Calu3 (cell line): ENCODE data around the gene LURAP1L. TPM values are rescaled to one million over a fixed set of nuclear protein-coding genes. Genes with fewer than 3 reads are reported as not detected.

Experiments
- BruUV-seq: library from RNA; stranded (reverse); fragments of 400-500 nt; replicated peaks from 2 replicates; lab custom pipeline; 2021; lab: Mats Ljungman, UMichigan
- CTCF ChIA-PET: fragments of 300-600 bp; sonication (Branson Sonifier 250); formaldehyde crosslinking; loops from one replicate; lab custom pipeline; 2022; ENCODE audit warnings: antibody characterized with exemption; lab: Charles Lee
- DNase-seq: peaks from one replicate; pipeline ENCODE4 v3.0.0; 2022
- H3K27ac Mint-ChIP-seq: one replicate; pipeline ENCODE4 v1.8.0; 2022; ENCODE audit warnings: mixed read lengths; ENCODE audit not compliant: unreplicated experiment
- H3K27me3 Mint-ChIP-seq: one replicate; pipeline ENCODE4 v1.8.0; 2022; ENCODE audit warnings: mixed read lengths; ENCODE audit not compliant: unreplicated experiment
- H3K36me3 Mint-ChIP-seq: one replicate; pipeline ENCODE4 v1.8.0; 2022; ENCODE audit warnings: mild to moderate bottlenecking, moderate library complexity, mixed read lengths; ENCODE audit not compliant: insufficient read depth, unreplicated experiment
- H3K4me1 Mint-ChIP-seq: one replicate; pipeline ENCODE4 v1.8.0; 2022; ENCODE audit warnings: mild to moderate bottlenecking, low read depth, mixed read lengths; ENCODE audit not compliant: unreplicated experiment
- H3K4me3 Mint-ChIP-seq: one replicate; pipeline ENCODE4 v1.8.0; 2022; ENCODE audit warnings: mild to moderate bottlenecking, low read depth, moderate library complexity, mixed read lengths; ENCODE audit not compliant: unreplicated experiment
- H3K9me3 Mint-ChIP-seq: one replicate; pipeline ENCODE4 v1.8.0; 2022; ENCODE audit warnings: low read depth, mixed read lengths; ENCODE audit not compliant: unreplicated experiment
- CTCF ChIP-seq: fragments of 200-600 bp; IDR thresholded peaks from one replicate; pipeline ENCODE4 v1.8.0; 2022; ENCODE audit warnings: antibody characterized with exemption; ENCODE audit not compliant: unreplicated experiment
- intact Hi-C: fragments of 100-400 bp; cut with micrococcal nuclease; formaldehyde crosslinking; loops from one replicate; pipeline ENCODE4 v1.10.0; 2022; ENCODE audit not compliant: unreplicated experiment
- total RNA-seq: library from RNA; stranded (reverse); gene quantifications from 2 replicates; pipeline ENCODE4 v1.2.3, GENCODE V29; 2022

Gene LURAP1L
- total RNA-seq, 1 experiment from 2014 or later: 48.7 TPM

- no peaks in the 10 kb centered on the region for H3K27me3 Mint-ChIP-seq
- intact Hi-C loops: loop anchor here (2.0 kb wide), 1 partner anchor 29 kb away; no protein-coding TSS in a partner anchor
- peaks cover 69% of the 10 kb centered on the region for H3K36me3 Mint-ChIP-seq
- DNase-seq: no peak
- no TSS peak for BruUV-seq
- peak overlapping the region; percentile 91 for H3K27ac Mint-ChIP-seq
- TF ChIP-seq CTCF: no peak
- CTCF ChIA-PET: no interaction called here
- H3K4me3 Mint-ChIP-seq: peak overlapping the region; percentile 62
- H3K4me1 Mint-ChIP-seq: peaks cover 57% of the 10 kb centered on the region
- no peaks in the 10 kb centered on the region for H3K9me3 Mint-ChIP-seq
These were observed 11.1 kb downstream of the LURAP1L start for GRCh38 chr9:12785941-12786340.

- Mint-ChIP-seq H3K9me3 (no peaks in the 10 kb centered on the region), H3K4me1 (peaks cover 65% of the 10 kb centered on the region), H3K36me3 (peaks cover 48% of the 10 kb centered on the region), H3K27me3 (no peaks in the 10 kb centered on the region), H3K4me3 (no peak overlapping the region), H3K27ac (peak overlapping the region; percentile 62)
- DNase-seq: no peak
- CTCF ChIA-PET: no interaction called here
- no TSS peak for BruUV-seq
- no peak for TF ChIP-seq CTCF
- intact Hi-C loops: no loop called here
These were observed 15.2 kb downstream of the LURAP1L start for GRCh38 chr9:12790001-12790400.

GRCh38 chr9:12790883-12791282 is 16.1 kb downstream of the LURAP1L start:
- Mint-ChIP-seq H3K27ac (peak overlapping the region; percentile 86), H3K9me3 (no peaks in the 10 kb centered on the region), H3K4me3 (peak overlapping the region; percentile 47), H3K27me3 (no peaks in the 10 kb centered on the region), H3K36me3 (peaks cover 48% of the 10 kb centered on the region), H3K4me1 (peaks cover 66% of the 10 kb centered on the region)
- no peak for TF ChIP-seq CTCF
- CTCF ChIA-PET: no interaction called here
- BruUV-seq: no TSS peak
- intact Hi-C loops: no loop called here
- no peak for DNase-seq

- DNase-seq: no peak
- Mint-ChIP-seq H3K4me1 (peaks cover 60% of the 10 kb centered on the region), H3K27me3 (no peaks in the 10 kb centered on the region), H3K9me3 (no peaks in the 10 kb centered on the region), H3K27ac (peak overlapping the region; percentile 40), H3K36me3 (peaks cover 41% of the 10 kb centered on the region), H3K4me3 (peak overlapping the region; percentile 30)
- BruUV-seq: no TSS peak
- intact Hi-C loops: no loop called here
- CTCF ChIA-PET: interaction anchor here (0.5 kb wide), 1 partner anchor 25 kb away, joined by 3 read pairs; no protein-coding TSS in a partner anchor
- TF ChIP-seq CTCF: no peak
These were observed 19.4 kb downstream of the LURAP1L start for GRCh38 chr9:12794101-12794799.
